WTC11 (cell line): ENCODE measurements around the gene THRA. TPM values are rescaled to one million over a fixed set of nuclear protein-coding genes. Genes with fewer than 3 reads are reported as not detected.

Experiments
- ATAC-seq: fragments of 200-7000 bp; cut with Tn5 transposase; 2 replicates; pipeline ENCODE4 v1.10.0; 2021; ENCODE audit warnings: mild to moderate bottlenecking, moderate library complexity
- CTCF ChIA-PET: fragments of 300-600 bp; sonication (Branson Sonifier 250); formaldehyde crosslinking; loops from one replicate; lab custom pipeline; 2021; ENCODE audit warnings: antibody characterized with exemption; lab: Charles Lee
- POLR2A ChIA-PET: fragments of 350-600 bp; sonication (Branson Sonifier 250); formaldehyde crosslinking; loops from one replicate; lab custom pipeline; 2021; ENCODE audit warnings: antibody characterized with exemption; lab: Charles Lee
- DNase-seq: peaks from one replicate; pipeline ENCODE4 v3.0.0; 2021; ENCODE audit warnings: low spot score
- H3K27ac Mint-ChIP-seq: 2 replicates; pipeline ENCODE4 v1.8.0; 2021; ENCODE audit warnings: mixed read lengths
- H3K27me3 Mint-ChIP-seq: 2 replicates; pipeline ENCODE4 v1.8.0; 2021; ENCODE audit warnings: low read depth, mild to moderate bottlenecking, moderate library complexity, mixed read lengths
- H3K36me3 Mint-ChIP-seq: 2 replicates; pipeline ENCODE4 v1.8.0; 2021; ENCODE audit warnings: mixed read lengths
- H3K4me1 Mint-ChIP-seq: 2 replicates; pipeline ENCODE4 v1.8.0; 2022; ENCODE audit warnings: mixed read lengths
- H3K4me3 Mint-ChIP-seq: 2 replicates; pipeline ENCODE4 v1.8.0; 2021; ENCODE audit warnings: mild to moderate bottlenecking, moderate library complexity, mixed read lengths
- H3K9me3 Mint-ChIP-seq: 2 replicates; pipeline ENCODE4 v1.8.0; 2021; ENCODE audit warnings: mixed read lengths
- CREB1 ChIP-seq: sonication (generic); formaldehyde crosslinking; IDR thresholded peaks from 2 replicates; pipeline ENCODE4 v1.8.0; 2023; ENCODE audit warnings: mild to moderate bottlenecking, missing genetic modification reagents
- E2F4 ChIP-seq: sonication (generic); formaldehyde crosslinking; IDR thresholded peaks from 2 replicates; pipeline ENCODE4 v1.8.1; 2022; ENCODE audit warnings: low read depth, mild to moderate bottlenecking, moderate library complexity, missing genetic modification reagents, borderline replicate concordance
- ESRRA ChIP-seq: sonication (generic); formaldehyde crosslinking; IDR thresholded peaks from 2 replicates; pipeline ENCODE4 v1.8.1; 2022; ENCODE audit warnings: mild to moderate bottlenecking, missing genetic modification reagents, borderline replicate concordance
- ETV6 ChIP-seq: sonication (generic); formaldehyde crosslinking; IDR thresholded peaks from 2 replicates; pipeline ENCODE4 v1.8.1; 2022; ENCODE audit warnings: mild to moderate bottlenecking, missing genetic modification reagents
- FOXJ3 ChIP-seq: sonication (generic); formaldehyde crosslinking; IDR thresholded peaks from 2 replicates; pipeline ENCODE4 v1.9.0; 2021; ENCODE audit warnings: missing genetic modification reagents, mild to moderate bottlenecking, borderline replicate concordance
- GABPB1 ChIP-seq: sonication (generic); formaldehyde crosslinking; IDR thresholded peaks from 2 replicates; pipeline ENCODE4 v1.8.1; 2023; ENCODE audit warnings: mild to moderate bottlenecking, missing genetic modification reagents
- JUN ChIP-seq: sonication (generic); formaldehyde crosslinking; IDR thresholded peaks from 2 replicates; pipeline ENCODE4 v1.8.0; 2023; ENCODE audit warnings: mild to moderate bottlenecking, missing genetic modification reagents
- PRRX2 ChIP-seq: fragments of 250-450 bp; sonication (Bioruptor Pico); IDR thresholded peaks from 2 replicates; pipeline ENCODE4 v1.8.0; 2021; ENCODE audit warnings: mild to moderate bottlenecking
- RORB ChIP-seq: fragments of 250-450 bp; sonication (Bioruptor Pico); IDR thresholded peaks from 2 replicates; pipeline ENCODE4 v1.9.0; 2021; ENCODE audit warnings: mild to moderate bottlenecking
- SMAD4 ChIP-seq: sonication (generic); formaldehyde crosslinking; IDR thresholded peaks from 2 replicates; pipeline ENCODE4 v1.8.0; 2022; ENCODE audit warnings: mild to moderate bottlenecking, missing genetic modification reagents
- ZBTB21 ChIP-seq: sonication (generic); formaldehyde crosslinking; IDR thresholded peaks from 2 replicates; pipeline ENCODE4 v1.8.1; 2023; ENCODE audit warnings: mild to moderate bottlenecking, missing genetic modification reagents, borderline replicate concordance
- ZNF138 ChIP-seq: sonication (generic); formaldehyde crosslinking; conservative IDR thresholded peaks from 2 replicates; pipeline ENCODE4 v1.8.1; 2022; ENCODE audit warnings: mild to moderate bottlenecking, moderate library complexity, missing genetic modification reagents
- ZNF396 ChIP-seq: fragments of 250-450 bp; sonication (Bioruptor Pico); IDR thresholded peaks from 2 replicates; pipeline ENCODE4 v1.8.0; 2021; ENCODE audit warnings: mild to moderate bottlenecking, moderate library complexity, borderline replicate concordance
- total RNA-seq: library from RNA; stranded (reverse); gene quantifications from 3 replicates; pipeline ENCODE4 v1.2.3, GENCODE V29; 2021
- TF ChIP-seq, protein P1 (sequence below): sonication (generic); formaldehyde crosslinking; IDR thresholded peaks from 2 replicates; pipeline ENCODE4 v1.8.1; 2023; ENCODE audit warnings: mild to moderate bottlenecking, missing genetic modification reagents, moderate library complexity
- TF ChIP-seq, protein P2 (sequence below): sonication (generic); formaldehyde crosslinking; IDR thresholded peaks from 2 replicates; pipeline ENCODE4 v1.8.1; 2022; ENCODE audit warnings: mild to moderate bottlenecking, missing genetic modification reagents, moderate library complexity, borderline replicate concordance
- TF ChIP-seq, protein P3 (sequence below): sonication (generic); formaldehyde crosslinking; conservative IDR thresholded peaks from 2 replicates; pipeline ENCODE4 v1.8.1; 2023; ENCODE audit warnings: mild to moderate bottlenecking, low read depth, missing genetic modification reagents, moderate library complexity
- TF ChIP-seq, protein P4 (sequence below): sonication (generic); formaldehyde crosslinking; IDR thresholded peaks from 2 replicates; pipeline ENCODE4 v1.8.0; 2023; ENCODE audit warnings: mild to moderate bottlenecking, missing genetic modification reagents

The THRA gene
- total RNA-seq, 1 experiment from 2014 or later: 15.9 TPM

DNA sequence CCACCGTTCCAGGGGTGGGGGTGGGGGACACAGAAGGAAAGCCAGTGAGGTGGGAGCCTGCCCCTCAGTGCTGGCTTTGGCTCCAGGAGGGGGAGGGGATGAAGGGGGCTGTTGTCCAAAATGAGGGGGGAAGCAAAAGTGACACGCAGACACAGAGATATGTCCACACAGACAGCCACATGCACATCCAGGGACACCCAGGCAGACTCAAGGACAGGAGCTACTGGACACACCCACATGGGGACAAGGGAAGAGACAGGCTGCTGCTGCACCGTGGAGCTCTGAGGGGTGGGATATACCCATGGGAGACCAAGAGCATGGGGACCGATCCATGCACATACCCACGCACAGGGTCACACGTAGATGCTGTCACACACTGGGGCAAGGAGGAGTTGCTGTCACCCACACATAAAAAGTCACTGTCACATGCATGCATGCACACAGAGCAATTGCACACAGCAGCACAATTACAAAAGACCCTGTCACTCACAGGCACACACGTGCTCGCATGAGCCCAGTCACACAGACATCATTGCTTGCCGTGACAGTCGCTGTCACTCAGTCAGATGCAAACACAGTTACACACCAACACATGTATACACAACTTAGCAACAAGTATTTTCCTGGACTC lies 1.3 kb downstream of the THRA start:
- no peak for ATAC-seq
- TF ChIP-seq CREB1 (CRISPR knock-in tag) (no peak), PRRX2 (CRISPR knock-in tag) (no peak), GABPB1 (no peak), RORB (CRISPR knock-in tag) (no peak), ZNF396 (CRISPR knock-in tag) (no peak), SMAD4 (CRISPR knock-in tag) (no peak), ZBTB21 (CRISPR knock-in tag) (no peak), FOXJ3 (CRISPR knock-in tag) (no peak), ZNF138 (CRISPR knock-in tag) (no peak), ESRRA (CRISPR knock-in tag) (no peak), ETV6 (CRISPR knock-in tag) (no peak), JUN (CRISPR knock-in tag) (no peak), E2F4 (CRISPR knock-in tag) (no peak)
- TF ChIP-seq, protein P1, sequence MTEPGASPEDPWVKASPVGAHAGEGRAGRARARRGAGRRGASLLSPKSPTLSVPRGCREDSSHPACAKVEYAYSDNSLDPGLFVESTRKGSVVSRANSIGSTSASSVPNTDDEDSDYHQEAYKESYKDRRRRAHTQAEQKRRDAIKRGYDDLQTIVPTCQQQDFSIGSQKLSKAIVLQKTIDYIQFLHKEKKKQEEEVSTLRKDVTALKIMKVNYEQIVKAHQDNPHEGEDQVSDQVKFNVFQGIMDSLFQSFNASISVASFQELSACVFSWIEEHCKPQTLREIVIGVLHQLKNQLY (CRISPR knock-in tag): no peak
- TF ChIP-seq, protein P2, sequence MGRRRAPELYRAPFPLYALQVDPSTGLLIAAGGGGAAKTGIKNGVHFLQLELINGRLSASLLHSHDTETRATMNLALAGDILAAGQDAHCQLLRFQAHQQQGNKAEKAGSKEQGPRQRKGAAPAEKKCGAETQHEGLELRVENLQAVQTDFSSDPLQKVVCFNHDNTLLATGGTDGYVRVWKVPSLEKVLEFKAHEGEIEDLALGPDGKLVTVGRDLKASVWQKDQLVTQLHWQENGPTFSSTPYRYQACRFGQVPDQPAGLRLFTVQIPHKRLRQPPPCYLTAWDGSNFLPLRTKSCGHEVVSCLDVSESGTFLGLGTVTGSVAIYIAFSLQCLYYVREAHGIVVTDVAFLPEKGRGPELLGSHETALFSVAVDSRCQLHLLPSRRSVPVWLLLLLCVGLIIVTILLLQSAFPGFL (CRISPR knock-in tag): no peak
- TF ChIP-seq, protein P3, sequence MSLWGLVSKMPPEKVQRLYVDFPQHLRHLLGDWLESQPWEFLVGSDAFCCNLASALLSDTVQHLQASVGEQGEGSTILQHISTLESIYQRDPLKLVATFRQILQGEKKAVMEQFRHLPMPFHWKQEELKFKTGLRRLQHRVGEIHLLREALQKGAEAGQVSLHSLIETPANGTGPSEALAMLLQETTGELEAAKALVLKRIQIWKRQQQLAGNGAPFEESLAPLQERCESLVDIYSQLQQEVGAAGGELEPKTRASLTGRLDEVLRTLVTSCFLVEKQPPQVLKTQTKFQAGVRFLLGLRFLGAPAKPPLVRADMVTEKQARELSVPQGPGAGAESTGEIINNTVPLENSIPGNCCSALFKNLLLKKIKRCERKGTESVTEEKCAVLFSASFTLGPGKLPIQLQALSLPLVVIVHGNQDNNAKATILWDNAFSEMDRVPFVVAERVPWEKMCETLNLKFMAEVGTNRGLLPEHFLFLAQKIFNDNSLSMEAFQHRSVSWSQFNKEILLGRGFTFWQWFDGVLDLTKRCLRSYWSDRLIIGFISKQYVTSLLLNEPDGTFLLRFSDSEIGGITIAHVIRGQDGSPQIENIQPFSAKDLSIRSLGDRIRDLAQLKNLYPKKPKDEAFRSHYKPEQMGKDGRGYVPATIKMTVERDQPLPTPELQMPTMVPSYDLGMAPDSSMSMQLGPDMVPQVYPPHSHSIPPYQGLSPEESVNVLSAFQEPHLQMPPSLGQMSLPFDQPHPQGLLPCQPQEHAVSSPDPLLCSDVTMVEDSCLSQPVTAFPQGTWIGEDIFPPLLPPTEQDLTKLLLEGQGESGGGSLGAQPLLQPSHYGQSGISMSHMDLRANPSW: no peak
- TF ChIP-seq, protein P4, sequence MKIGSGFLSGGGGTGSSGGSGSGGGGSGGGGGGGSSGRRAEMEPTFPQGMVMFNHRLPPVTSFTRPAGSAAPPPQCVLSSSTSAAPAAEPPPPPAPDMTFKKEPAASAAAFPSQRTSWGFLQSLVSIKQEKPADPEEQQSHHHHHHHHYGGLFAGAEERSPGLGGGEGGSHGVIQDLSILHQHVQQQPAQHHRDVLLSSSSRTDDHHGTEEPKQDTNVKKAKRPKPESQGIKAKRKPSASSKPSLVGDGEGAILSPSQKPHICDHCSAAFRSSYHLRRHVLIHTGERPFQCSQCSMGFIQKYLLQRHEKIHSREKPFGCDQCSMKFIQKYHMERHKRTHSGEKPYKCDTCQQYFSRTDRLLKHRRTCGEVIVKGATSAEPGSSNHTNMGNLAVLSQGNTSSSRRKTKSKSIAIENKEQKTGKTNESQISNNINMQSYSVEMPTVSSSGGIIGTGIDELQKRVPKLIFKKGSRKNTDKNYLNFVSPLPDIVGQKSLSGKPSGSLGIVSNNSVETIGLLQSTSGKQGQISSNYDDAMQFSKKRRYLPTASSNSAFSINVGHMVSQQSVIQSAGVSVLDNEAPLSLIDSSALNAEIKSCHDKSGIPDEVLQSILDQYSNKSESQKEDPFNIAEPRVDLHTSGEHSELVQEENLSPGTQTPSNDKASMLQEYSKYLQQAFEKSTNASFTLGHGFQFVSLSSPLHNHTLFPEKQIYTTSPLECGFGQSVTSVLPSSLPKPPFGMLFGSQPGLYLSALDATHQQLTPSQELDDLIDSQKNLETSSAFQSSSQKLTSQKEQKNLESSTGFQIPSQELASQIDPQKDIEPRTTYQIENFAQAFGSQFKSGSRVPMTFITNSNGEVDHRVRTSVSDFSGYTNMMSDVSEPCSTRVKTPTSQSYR (CRISPR knock-in tag): no peak
- TF ChIP-seq, all 79 proteins: peak for 0
- DNase-seq: no peak
- no peaks in the 10 kb centered on the region for H3K36me3 Mint-ChIP-seq
- POLR2A ChIA-PET: interaction anchor here (0.8 to 1.1 kb wide), 6 partner anchors 9 to 47 kb away, joined by 3 to 5 read pairs (median 4); partner anchors contain the start of gene MED24
- no peaks in the 10 kb centered on the region for H3K9me3 Mint-ChIP-seq
- no peak overlapping the region for H3K27ac Mint-ChIP-seq
- peak overlapping the region; percentile 86 for H3K4me3 Mint-ChIP-seq
- H3K27me3 Mint-ChIP-seq: peaks cover 29% of the 10 kb centered on the region
- peaks cover 65% of the 10 kb centered on the region for H3K4me1 Mint-ChIP-seq
- CTCF ChIA-PET: interaction anchor here (0.6 to 11.2 kb wide), 16 partner anchors 8 to 441 kb away, joined by 3 to 252 read pairs (median 8); partner anchors contain the start of genes MSL1 and NR1D1
